CD4-positive, alpha-beta T cell treated with Interleukin-21 for 1 hour (primary cell): Measurements from ENCODE around the gene UVSSA.
"Not testable (repeated sequence)": the region's sequence is repeated elsewhere in the genome, so short reads cannot be mapped to it uniquely, and the experiment has no call there.

ENCODE experiments used
- DNase-seq: peaks from one replicate; pipeline ENCODE4 v3.0.0-alpha.2; 2020

Gene UVSSA

GRCh38 chr4:1378559-1379231 is 31.7 kb downstream of the UVSSA start:
- DNase-seq: no peak

DNA sequence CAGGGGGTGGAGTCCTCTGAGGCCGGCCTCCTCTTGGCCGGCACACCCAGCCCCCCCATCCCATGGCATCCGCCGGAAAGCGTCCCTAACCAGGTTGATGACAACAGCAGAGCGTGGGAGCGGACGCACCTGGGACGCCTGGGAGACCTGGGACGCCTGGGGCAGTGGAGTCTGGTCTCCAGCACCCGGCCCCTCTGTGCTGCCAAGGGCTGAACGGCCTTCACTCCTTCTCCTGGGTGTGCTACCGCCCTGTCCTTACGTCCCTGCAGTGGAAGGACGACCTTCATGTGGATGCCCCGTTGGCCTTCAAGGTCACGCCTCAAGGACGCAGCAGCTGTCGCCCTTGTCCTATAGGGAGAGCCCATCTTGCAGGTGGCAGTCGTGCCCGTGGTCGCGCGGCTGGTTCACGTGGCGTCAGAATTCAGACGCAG is 32.4 kb downstream of the UVSSA start:
- no peak for DNase-seq

- no peak for DNase-seq
Observed at GRCh38 chr4:1379801-1380331, 32.9 kb downstream of the UVSSA start.

GRCh38 chr4:1380368-1381151 is 33.6 kb downstream of the UVSSA start:
- no peak for DNase-seq

- no peak for DNase-seq
Observed at GRCh38 chr4:1381181-1381621, 34.2 kb downstream of the UVSSA start.

DNA sequence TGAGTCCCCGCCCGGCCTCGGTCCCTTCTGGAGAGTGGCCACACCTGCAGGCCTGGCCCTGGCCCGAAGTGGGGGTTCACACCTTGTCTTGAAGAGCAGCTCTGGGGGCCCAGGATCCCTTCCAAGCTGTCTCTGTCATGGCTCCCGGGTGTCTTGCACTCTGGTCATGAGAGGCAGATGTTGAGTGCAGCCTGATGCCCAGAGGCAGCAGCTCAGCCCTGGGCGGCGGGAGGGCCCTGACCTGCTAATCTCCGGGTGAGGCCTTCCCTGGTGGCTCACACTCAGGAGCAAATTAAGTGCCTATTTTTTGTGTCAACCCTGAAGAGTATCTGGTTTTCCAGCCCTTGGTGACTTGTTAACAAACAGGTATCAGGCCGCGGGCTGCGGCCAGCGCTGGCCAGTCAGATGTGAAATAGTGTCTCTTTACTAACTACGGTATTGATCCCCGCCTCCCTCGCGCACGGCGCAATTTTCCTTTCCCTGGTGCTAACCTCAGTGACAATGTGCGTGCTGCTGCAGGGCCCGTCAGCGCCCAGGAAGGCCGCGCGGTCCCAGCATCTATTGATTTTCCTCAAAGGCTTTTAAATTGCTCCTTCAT is 35.0 kb downstream of the UVSSA start:
- no peak for DNase-seq

DNA sequence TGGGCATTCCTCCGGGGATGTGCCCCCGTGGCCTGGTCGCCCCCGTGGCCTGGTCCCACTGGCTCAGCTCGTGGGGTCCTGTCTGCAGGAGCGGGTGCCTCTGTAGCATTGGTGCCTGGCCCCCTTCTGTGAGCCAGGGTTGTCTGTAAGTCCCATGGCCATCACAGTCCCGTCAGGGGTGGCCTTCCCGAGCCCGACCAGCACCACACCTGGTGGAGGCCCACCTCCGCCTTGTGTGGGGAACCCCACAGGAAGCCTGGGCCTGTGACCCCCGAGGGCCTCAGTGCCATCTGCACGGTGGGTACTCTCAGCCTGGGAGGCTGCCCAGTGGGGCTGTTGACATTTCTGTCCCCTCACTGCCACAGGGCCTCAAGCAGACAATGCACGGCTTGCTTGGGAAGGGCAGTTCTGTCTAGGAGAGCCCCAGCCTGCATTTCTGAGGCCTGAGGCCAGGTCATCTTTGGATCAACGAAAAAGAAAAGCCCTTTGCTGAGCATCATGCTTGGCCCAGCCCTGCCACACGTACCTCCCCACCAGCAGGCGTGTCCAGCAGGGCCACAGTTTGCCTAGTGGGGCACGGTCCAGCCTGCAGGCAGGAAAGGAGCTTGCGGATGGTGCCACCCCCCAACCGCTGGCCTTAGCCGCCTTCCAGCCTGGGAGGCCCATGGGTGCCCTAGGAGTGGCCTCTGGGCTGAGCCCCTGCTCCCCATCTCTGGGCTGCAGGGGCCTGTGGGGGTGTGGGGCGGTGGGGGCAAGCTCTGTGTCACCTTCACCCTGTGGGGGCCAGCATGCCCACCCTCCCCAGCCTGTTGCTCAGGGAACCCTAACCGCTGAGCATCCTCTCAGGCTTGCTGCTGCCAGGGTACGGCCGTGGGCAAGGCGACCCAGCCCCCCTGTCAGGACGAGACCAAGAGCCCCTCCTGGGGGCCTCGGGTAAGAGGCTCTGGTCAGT is 36.0 kb downstream of the UVSSA start:
- DNase-seq: no peak

GRCh38 chr4:1383728-1384591 is 37.0 kb downstream of the UVSSA start:
- no peak for DNase-seq

DNA sequence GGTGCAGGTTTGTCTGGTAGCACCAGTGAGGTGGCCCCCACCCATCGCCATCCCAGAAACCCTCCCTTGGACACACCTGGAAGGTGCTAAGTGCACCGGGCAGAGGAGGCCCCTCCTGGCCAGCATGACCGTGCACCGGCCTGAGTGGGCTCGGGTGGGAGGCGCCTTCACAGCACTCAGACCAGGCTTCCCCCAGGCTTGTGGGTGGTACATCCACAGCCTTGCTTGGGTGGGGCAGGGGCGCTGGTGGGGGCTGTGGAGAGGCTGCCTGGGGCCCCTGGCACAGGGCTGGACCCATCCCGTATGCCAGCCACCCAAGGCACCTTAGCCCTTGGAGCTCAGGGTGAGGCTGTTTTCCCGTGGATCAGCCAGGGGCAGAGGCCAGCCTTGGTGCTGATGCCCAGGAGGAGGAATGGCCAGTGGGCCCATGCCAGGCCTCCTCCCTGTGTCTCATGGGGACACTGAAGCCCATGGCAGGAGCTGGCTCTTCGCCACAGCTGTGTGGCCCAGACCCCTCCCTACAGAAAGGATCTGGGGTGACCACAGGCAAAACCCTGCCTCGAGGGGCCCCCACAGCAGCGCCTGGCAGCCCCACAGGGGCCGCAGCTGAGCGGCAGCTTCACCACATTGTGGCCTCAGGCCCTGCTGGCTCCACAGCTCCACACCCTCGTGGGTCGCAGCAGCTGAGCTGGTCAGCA is 37.8 kb downstream of the UVSSA start:
- DNase-seq: no peak

DNA sequence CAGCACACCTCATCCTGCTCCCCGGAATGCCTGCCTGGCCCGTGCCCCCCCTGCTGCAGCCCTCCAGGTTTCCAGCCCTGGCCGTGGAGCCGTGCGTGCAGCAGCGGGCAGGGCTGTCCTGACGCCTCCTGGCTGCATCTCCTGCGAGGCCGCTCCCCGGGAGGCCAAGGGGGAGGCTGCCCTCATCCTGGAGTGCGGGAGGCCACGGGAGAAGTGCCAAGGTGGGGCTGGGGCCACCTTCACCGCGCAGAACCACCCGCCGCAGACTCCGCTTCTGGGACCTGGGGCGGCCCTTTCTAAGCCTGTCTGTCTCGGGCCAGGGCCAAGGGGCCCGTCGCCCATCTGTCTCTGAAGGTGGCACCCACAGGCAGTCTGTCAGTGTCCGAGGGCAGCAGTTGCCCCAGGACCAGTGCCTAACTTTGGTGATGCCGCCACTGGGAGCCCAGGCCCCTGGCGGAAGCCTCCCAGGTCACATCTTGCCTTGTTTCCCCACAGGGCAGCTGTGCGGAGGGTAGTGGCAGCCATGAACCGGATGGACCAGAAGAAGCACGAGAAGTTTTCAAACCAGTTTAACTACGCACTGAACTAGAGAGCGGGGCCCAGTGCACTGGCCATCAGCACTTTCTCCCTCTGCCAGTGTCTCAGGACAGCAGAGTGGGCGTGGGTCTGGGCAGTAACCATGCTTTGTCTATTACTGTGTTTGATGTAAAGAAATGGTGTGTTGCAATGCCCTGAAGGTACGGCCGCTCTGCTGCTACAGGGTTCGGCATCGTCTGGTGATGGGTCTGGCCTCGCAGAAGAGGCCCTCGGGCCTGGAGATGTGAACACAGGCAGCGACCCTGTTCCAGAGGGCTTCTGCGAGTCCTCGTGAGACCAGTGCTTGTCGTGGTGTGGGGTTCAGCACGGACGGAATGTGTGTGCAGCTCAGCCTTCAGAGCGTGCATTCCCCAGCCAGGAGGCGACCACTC is 38.6 kb downstream of the UVSSA start:
- no peak for DNase-seq

DNA sequence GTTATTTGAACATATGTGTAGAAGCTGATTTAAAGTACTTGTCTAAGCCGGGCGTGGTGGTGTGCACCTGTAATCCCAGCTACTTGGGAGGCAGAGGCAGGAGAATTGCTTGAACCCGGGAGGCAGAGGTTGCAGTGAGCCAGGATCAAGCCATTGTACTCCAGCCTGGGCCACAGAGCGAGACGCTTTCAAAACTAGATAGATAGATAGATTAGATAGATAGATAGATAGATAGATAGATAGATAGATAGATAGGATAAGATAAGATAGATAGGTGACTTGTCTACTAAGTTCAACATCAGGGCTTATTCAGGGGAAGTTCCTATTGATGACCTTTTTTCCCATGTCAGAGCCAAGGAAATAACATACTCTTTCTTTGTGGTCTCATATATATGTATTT is 46.4 kb downstream of the UVSSA start:
- DNase-seq: not testable (repeated sequence)

DNA sequence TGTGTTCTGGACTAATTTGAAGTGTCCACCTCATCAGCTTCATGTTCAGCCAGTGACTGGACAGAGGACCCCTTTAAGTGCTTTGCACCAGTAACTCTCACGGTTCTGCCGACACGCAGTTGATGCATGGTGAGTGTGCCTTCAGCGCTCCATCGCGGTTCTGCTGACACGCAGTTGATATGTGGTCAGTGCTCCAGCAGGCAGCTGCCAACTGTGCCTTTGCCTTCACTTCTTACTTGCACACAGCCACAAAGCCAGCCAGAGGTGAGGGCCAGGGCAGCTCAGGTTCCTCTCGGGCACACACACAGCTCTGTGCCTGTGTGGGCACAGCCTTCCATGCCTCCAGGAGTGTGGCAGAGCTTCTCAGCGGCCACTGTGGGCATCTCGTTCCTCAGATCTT is 46.9 kb downstream of the UVSSA start:
- DNase-seq: no peak

- not testable (repeated sequence) for DNase-seq
Observed at GRCh38 chr4:1394554-1395388, 47.8 kb downstream of the UVSSA start.

- not testable (repeated sequence) for DNase-seq
Observed at GRCh38 chr4:1395389-1395820, 48.4 kb downstream of the UVSSA start.

DNA sequence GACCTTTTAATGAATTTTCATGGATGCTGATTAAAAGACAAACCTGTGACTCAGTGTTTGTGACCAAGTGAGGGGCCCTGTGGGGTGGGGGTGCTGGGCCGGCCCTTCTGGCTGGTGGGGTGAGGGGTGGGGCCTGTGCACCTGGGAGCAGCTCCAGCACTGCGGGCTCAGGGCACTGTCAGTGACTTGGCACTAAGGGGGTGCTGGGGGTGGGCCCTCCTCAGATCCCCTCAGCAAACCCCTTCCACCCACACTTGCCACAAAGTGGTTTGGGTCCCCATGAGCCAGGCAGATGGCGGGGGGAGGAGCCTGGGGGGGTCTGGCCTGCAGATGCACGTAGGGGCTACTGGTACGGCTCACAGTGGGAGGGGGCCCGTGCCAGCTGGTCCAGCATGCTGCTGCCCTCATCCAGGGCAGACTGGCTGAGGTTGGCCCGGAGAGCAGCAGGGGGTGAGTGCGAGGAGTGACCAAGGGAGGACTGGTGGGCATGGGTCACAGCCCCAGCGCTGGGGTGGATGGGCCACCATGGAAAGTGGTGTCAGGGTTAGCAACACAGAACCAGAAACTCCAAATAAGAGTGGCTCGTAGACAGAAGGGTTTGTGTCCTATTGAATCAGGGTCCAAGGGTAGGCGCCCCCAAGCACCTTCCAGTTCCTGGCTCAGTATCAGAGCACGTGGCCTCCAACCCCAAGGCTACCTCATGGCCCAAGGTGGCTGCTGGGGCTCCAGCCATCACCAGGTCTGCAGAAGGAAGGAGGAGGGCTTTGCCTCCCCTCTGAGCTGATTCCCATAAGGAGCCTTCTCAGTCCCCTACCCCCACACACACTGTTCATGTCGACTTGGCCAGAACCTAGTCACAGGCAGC is 49.2 kb downstream of the UVSSA start:
- no peak for DNase-seq

- no peak for DNase-seq
Observed at GRCh38 chr4:1396806-1397455, 49.9 kb downstream of the UVSSA start.
